GM23248 (cell line): ENCODE measurements around the gene TMEM179B. TPM values are rescaled to one million over a fixed set of nuclear protein-coding genes. Genes with fewer than 3 reads are reported as not detected.
A peak's percentile ranks its signal among the peaks of the same experiment; 100 is the strongest.
"Not testable (repeated sequence)": the region's sequence is repeated elsewhere in the genome, so short reads cannot be mapped to it uniquely, and the experiment has no call there.

Source experiments
- DNase-seq: peaks from one replicate; pipeline ENCODE4 v3.0.0-alpha.2; 2015
- H2AFZ ChIP-seq: fragments of 200-600 bp; sonication (generic); 2 replicates; pipeline ENCODE4 v1.6.1; 2016; ENCODE audit warnings: antibody characterized with exemption
- H3F3A ChIP-seq: fragments of 200-600 bp; sonication (generic); 2 replicates; pipeline ENCODE4 v1.6.1; 2016; ENCODE audit warnings: mild to moderate bottlenecking, antibody characterized with exemption, mixed run types; ENCODE audit not compliant: insufficient read depth
- H3K27ac ChIP-seq: fragments of 200-600 bp; sonication (generic); 2 replicates; pipeline ENCODE4 v1.5.1; 2016; ENCODE audit warnings: mild to moderate bottlenecking
- H3K27me3 ChIP-seq: fragments of 200-600 bp; sonication (generic); replicated peaks from 2 replicates; pipeline ENCODE4 v1.6.1; 2016; ENCODE audit warnings: mild to moderate bottlenecking; ENCODE audit not compliant: insufficient read depth
- H3K36me3 ChIP-seq: fragments of 200-600 bp; sonication (generic); 2 replicates; pipeline ENCODE4 v1.6.1; 2016; ENCODE audit warnings: low read depth, mild to moderate bottlenecking
- H3K4me1 ChIP-seq: fragments of 200-600 bp; sonication (generic); 2 replicates; pipeline ENCODE4 v1.6.1; 2016; ENCODE audit warnings: mild to moderate bottlenecking; ENCODE audit not compliant: insufficient read depth
- H3K4me2 ChIP-seq: fragments of 200-600 bp; sonication (generic); one replicate; pipeline ENCODE4 v1.6.1; 2016; ENCODE audit warnings: mild to moderate bottlenecking; ENCODE audit not compliant: unreplicated experiment
- H3K4me3 ChIP-seq: fragments of 200-600 bp; sonication (generic); 2 replicates; pipeline ENCODE4 v1.5.1; 2016; ENCODE audit warnings: mild to moderate bottlenecking
- H3K79me2 ChIP-seq: fragments of 200-600 bp; sonication (generic); 2 replicates; pipeline ENCODE4 v1.6.1; 2016; ENCODE audit warnings: mild to moderate bottlenecking; ENCODE audit not compliant: insufficient read depth
- H3K9ac ChIP-seq: fragments of 200-600 bp; sonication (generic); 2 replicates; pipeline ENCODE4 v1.6.1; 2016; ENCODE audit warnings: mild to moderate bottlenecking
- H3K9me2 ChIP-seq: fragments of 200-600 bp; sonication (generic); 2 replicates; pipeline ENCODE4 v1.6.1; 2016; ENCODE audit warnings: mixed run types, mild to moderate bottlenecking, moderate library complexity; ENCODE audit not compliant: insufficient read depth
- H3K9me3 ChIP-seq: fragments of 200-600 bp; sonication (generic); one replicate; pipeline ENCODE4 v1.6.1; 2017; ENCODE audit warnings: low read depth
- H4K20me1 ChIP-seq: fragments of 200-600 bp; sonication (generic); 2 replicates; pipeline ENCODE4 v1.6.0; 2016; ENCODE audit not compliant: insufficient read depth
- EZH2 ChIP-seq: fragments of 200-600 bp; sonication (generic); IDR thresholded peaks from 2 replicates; pipeline ENCODE4 v1.6.1; 2018; ENCODE audit warnings: antibody characterized with exemption, mild to moderate bottlenecking; ENCODE audit not compliant: insufficient read depth, poor library complexity, severe bottlenecking
- EZH2phosphoT487 ChIP-seq: fragments of 200-600 bp; sonication (generic); IDR thresholded peaks from 2 replicates; pipeline ENCODE4 v1.6.1; 2018; ENCODE audit warnings: antibody characterized with exemption, moderate library complexity, mild to moderate bottlenecking, low read depth; ENCODE audit not compliant: insufficient read depth
- WGBS, 2 experiments: methylation state at CpG; one replicate each; pipeline ENCODE4 v1.1.6; 2015 to 2017; ENCODE audit warnings: low lambda C conversion rate in 2 of 2, low coverage in 1 of 2; ENCODE audit errors: missing lambda C conversion rate in 2 of 2; 5-methylcytosine and 5-hydroxymethylcytosine counted together
- in situ Hi-C: fragments of 300-500 bp; cut with MboI; formaldehyde crosslinking; loops from 2 replicates; pipeline ENCODE4 v1.15.0; 2020
- polyA plus RNA-seq: library from polyadenylated mRNA; unstranded; fragments of >200 nt; fragmentation: Nextera tagmentation; extraction: Ambion mirVana; gene quantifications from 2 replicates; pipeline ENCODE4 v1.2.1, GENCODE V29; 2016
- total RNA-seq: library from RNA; depleted of rRNA; stranded (reverse); fragments of >200 nt; shearing (Covaris generic); gene quantifications from 2 replicates; pipeline ENCODE4 v1.2.3, GENCODE V29; 2014

The TMEM179B gene
- total and polyA plus RNA-seq, 2 experiments from 2014 or later, result 73.3 to 140 TPM

DNA sequence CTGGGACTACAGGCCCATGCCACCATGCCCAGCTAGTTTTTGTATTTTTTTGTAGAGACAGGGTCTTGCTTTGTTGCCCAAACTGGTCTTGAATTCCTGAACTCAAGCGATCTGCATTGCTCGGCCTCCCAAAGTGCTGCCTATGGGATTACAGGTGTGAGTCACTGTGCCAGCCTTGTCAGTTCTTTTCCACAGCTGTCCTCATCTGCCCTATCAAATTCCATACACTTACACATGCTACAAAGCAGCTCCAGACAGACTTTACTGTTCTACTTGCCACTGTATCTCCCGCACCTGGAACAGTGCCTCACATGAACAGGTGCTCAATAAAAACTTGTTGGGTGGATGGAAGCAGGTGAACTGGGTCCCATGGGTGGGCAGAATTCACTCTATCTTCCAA lies 36.5 kb downstream of the TMEM179B start:
- Histone ChIP-seq H3K4me3 (no peak overlapping the region), H3K9me3 (no peaks in the 10 kb centered on the region), H3K9ac (no peak overlapping the region), H3F3A (0 out of 2 replicates have a peak, but pooled peaks cover 6% of the 10 kb centered on the region), H4K20me1 (no peaks in the 10 kb centered on the region; the same call in 1 of the 2 replicates), H3K27ac (no peak overlapping the region), H3K9me2 (no peaks in the 10 kb centered on the region), H3K4me1 (no peaks in the 10 kb centered on the region), H3K36me3 (peaks cover 69% of the 10 kb centered on the region), H3K79me2 (peaks cover 65% of the 10 kb centered on the region), H3K4me2 (no peak overlapping the region), H2AFZ (no peak overlapping the region), H3K27me3 (no peaks in the 10 kb centered on the region)
- in situ Hi-C loops, result no loop called here
- TF ChIP-seq EZH2phosphoT487 (no peak), EZH2 (no peak)
- DNase-seq, result no peak
- WGBS, 2 experiments, result 75 to 88% methylated on average over 3 of the region's 3 CpGs

GRCh38 chr11:62828130-62828529 lies 40.9 kb downstream of the TMEM179B start:
- Histone ChIP-seq H3K79me2 (peaks cover 89% of the 10 kb centered on the region), H3K36me3 (peaks cover 45% of the 10 kb centered on the region)
- in situ Hi-C loops, result not testable (repeated sequence)

DNA sequence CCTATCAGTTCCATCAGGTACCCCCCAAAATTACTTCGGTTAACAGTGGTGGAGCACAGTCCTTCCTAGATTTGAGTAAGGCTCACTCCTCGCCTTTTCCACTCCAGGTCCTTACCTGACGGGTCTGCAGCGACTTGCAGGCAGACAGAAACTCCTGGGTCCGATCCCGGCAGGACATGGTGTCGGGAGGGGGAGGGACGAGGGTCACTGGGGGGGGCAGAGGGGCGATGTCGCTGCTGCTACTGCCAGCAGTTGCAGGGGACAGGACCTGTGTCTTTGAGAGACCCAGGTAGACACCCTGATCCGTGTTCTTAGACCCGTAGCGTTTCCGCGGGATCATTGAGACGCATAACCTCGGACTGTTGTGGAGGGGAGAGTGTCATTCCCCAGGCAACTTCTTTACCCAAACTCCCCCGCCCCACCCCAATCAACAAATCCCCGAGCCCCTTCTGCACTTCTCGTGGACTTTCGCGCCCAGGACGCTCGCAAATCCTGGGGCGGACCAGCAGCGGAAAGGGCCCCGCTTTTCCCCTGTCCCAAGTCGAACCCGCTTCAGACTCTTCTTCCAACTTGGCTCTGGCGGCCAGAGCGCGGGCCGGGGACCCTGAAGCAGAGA lies 43.8 kb downstream of the TMEM179B start:
- Histone ChIP-seq H3K9me2 (no peaks in the 10 kb centered on the region), H3F3A (peaks cover 6% of the 10 kb centered on the region; the same call in 1 of the 2 replicates), H3K4me3 (peak overlapping the region; percentile 94), H3K27ac (peak overlapping the region; percentile 92), H2AFZ (peak overlapping the region; percentile 53; the same call in 1 of the 2 replicates), H3K4me1 (peaks cover 13% of the 10 kb centered on the region), H3K27me3 (no peaks in the 10 kb centered on the region), H3K4me2 (peak overlapping the region; percentile 97), H3K9me3 (no peaks in the 10 kb centered on the region), H3K36me3 (peaks cover 16% of the 10 kb centered on the region), H4K20me1 (no peaks in the 10 kb centered on the region), H3K79me2 (peaks cover 88% of the 10 kb centered on the region), H3K9ac (peak overlapping the region; percentile 96)
- DNase-seq, result no peak
- 1% methylated on average over 23 to 33 of the region's 33 CpGs for WGBS, 2 experiments
- in situ Hi-C loops, result no loop called here
- TF ChIP-seq EZH2phosphoT487, result no peak

More at GRCh38 chr11:62828130-62828529, 40.9 kb downstream of the TMEM179B start:
- H3K9me3 ChIP-seq, H2AFZ ChIP-seq, H3K27ac ChIP-seq, H3K4me3 ChIP-seq, H3K9ac ChIP-seq, H3K27me3 ChIP-seq, H3F3A ChIP-seq, DNase-seq, H4K20me1 ChIP-seq, H3K9me2 ChIP-seq, H3K4me2 ChIP-seq: not testable (repeated sequence)
- H3K4me1 ChIP-seq, result peaks cover 12% of the 10 kb centered on the region
- WGBS, 2 experiments, result 84 to 85% methylated on average over 8 of the region's 8 CpGs

GRCh38 chr11:62831520-62832335 lies 44.5 kb downstream of the TMEM179B start, which contains the start of gene STX5:
STX5 (minus strand) TSS chr11:62832051; CDS start chr11:62831243, 808 bp downstream.
- Histone ChIP-seq H3K27ac (peak within 1 kb of the TSS; percentile 92), H3K9me3 (no peaks in the 10 kb centered on the region), H3K36me3 (peaks cover 12% of the 10 kb centered on the region; the same call in 1 of the 2 replicates), H3K9me2 (no peaks in the 10 kb centered on the region), H3K4me1 (peaks cover 13% of the 10 kb centered on the region), H3K4me2 (peak within 1 kb of the TSS; percentile 97), H3K27me3 (no peaks in the 10 kb centered on the region), H3K79me2 (peaks cover 90% of the 10 kb centered on the region), H4K20me1 (no peaks in the 10 kb centered on the region), H3K9ac (peak within 1 kb of the TSS; percentile 96), H3K4me3 (peak within 1 kb of the TSS; percentile 94), H2AFZ (peak within 1 kb of the TSS; percentile 57), H3F3A (peaks cover 6% of the 10 kb centered on the region; the same call in 1 of the 2 replicates)
- WGBS, 2 experiments, result 1% methylated on average over 51 to 65 of the region's 65 CpGs
- peak; percentile 100 for DNase-seq
- in situ Hi-C loops, result no loop called here
- no peak for TF ChIP-seq EZH2phosphoT487
- no peak for TF ChIP-seq EZH2
